HCT116 (cell line): ENCODE results near the gene CAPN9. TPM values are rescaled to one million over a fixed set of nuclear protein-coding genes. Genes with fewer than 3 reads are reported as not detected.

Source experiments
- ATAC-seq: fragments of 200-7000 bp; cut with Tn5 transposase; 2 replicates; pipeline ENCODE4 v1.9.1; 2020; ENCODE audit warnings: mild to moderate bottlenecking, moderate library complexity
- BruUV-seq: library from RNA; stranded (reverse); fragments of 400-500 nt; replicated peaks from 2 replicates; lab custom pipeline; 2021; lab: Mats Ljungman, UMichigan
- CTCF ChIA-PET: fragments of 300-600 bp; sonication (Branson Sonifier 250); formaldehyde crosslinking; loops from one replicate; lab custom pipeline; 2021; ENCODE audit warnings: antibody characterized with exemption; lab: Charles Lee
- POLR2A ChIA-PET: fragments of 300-600, 350-600 bp; sonication (Branson Sonifier 250); formaldehyde crosslinking; loops from one replicate; lab custom pipeline; 2021; ENCODE audit warnings: antibody characterized with exemption; lab: Charles Lee
- RAD21 ChIA-PET, 2 experiments: fragments of 300-600 bp; sonication (Branson Sonifier 250); formaldehyde crosslinking; loops; one replicate each; lab custom pipeline; 2023; ENCODE audit warnings: low total read pairs in 2 of 2; ENCODE audit not compliant: uncharacterized antibody in 2 of 2, unreplicated experiment in 2 of 2, low non-redundant PET in 1 of 2; lab: Charles Lee
- DNase-seq: peaks from one replicate; pipeline ENCODE4 v3.0.0-alpha.2; 2010; ENCODE audit warnings: low read depth, low spot score
- H2AFZ ChIP-seq: fragments of 200-600 bp; shearing (Covaris generic), sonication (generic); 2 replicates; pipeline ENCODE4 v1.6.1; 2017; ENCODE audit warnings: low read depth, mixed run types, mixed read lengths, antibody characterized with exemption, low read length; ENCODE audit not compliant: poor library complexity, severe bottlenecking
- H3K27ac ChIP-seq: 2 replicates; pipeline ENCODE4 v1.5.1; 2012; ENCODE audit warnings: low read depth, low read length
- H3K27me3 ChIP-seq: fragments of 200-600 bp; sonication (generic); 2 replicates; pipeline ENCODE4 v1.6.1; 2016; ENCODE audit warnings: mixed run types, low read length, mixed read lengths; ENCODE audit not compliant: insufficient read depth
- H3K36me3 ChIP-seq, 2 experiments: fragments of 200-500 bp in 1 of 2; fragments of 200-600 bp in 1 of 2; sonication (Bioruptor generic) in 1 of 2; sonication (generic) in 1 of 2; 2 replicates each; pipeline versions ENCODE4 v1.5.1 to v1.6.1; 2014 to 2016; ENCODE audit warnings: low read length in 2 of 2, inconsistent platforms in 1 of 2, mixed read lengths in 1 of 2, mixed run types in 1 of 2; ENCODE audit not compliant: insufficient read depth in 2 of 2, control insufficient read depth in 1 of 2
- H3K4me1 ChIP-seq, 2 experiments: fragments of 200-600 bp in 1 of 2; sonication (generic) in 1 of 2; 2 replicates each; pipeline versions ENCODE4 v1.5.1 to v1.6.1; 2012 to 2017; ENCODE audit warnings: low read length in 2 of 2, inconsistent platforms in 1 of 2, mild to moderate bottlenecking in 1 of 2, mixed read lengths in 1 of 2, mixed run types in 1 of 2, moderate library complexity in 1 of 2; ENCODE audit not compliant: insufficient read depth in 2 of 2, control insufficient read depth in 1 of 2
- H3K4me2 ChIP-seq: fragments of 200-600 bp; sonication (generic); 2 replicates; pipeline ENCODE4 v1.6.1; 2017; ENCODE audit warnings: mixed run types, low read length, mixed read lengths
- H3K4me3 ChIP-seq, 2 experiments: fragments of 200-600 bp in 1 of 2; sonication (generic) in 1 of 2; replicated peaks in 1 of 2; 2 replicates each; pipeline ENCODE4 v1.5.1; 2011 to 2016; ENCODE audit warnings: low read length in 2 of 2, control low read depth in 1 of 2, low read depth in 1 of 2, mild to moderate bottlenecking in 1 of 2, mixed read lengths in 1 of 2, mixed run types in 1 of 2
- H3K79me2 ChIP-seq: fragments of 200-600 bp; sonication (generic); 2 replicates; pipeline ENCODE4 v1.6.1; 2017; ENCODE audit warnings: mild to moderate bottlenecking, mixed run types, low read length, moderate library complexity, mixed read lengths; ENCODE audit not compliant: insufficient read depth
- H3K9ac ChIP-seq: fragments of 200-600 bp; sonication (generic); 2 replicates; pipeline ENCODE4 v1.6.1; 2016; ENCODE audit warnings: low read length, mixed read lengths
- H3K9me2 ChIP-seq: fragments of 200-600 bp; sonication (generic), shearing (Covaris generic); 2 replicates; pipeline ENCODE4 v1.6.1; 2017; ENCODE audit warnings: mixed run types, mild to moderate bottlenecking, moderate library complexity; ENCODE audit not compliant: insufficient read depth
- H3K9me3 ChIP-seq, 2 experiments: fragments of 200-500 bp in 1 of 2; fragments of 200-600 bp in 1 of 2; sonication (Bioruptor generic) in 1 of 2; sonication (generic) in 1 of 2; 2 replicates each; pipeline ENCODE4 v1.6.1; 2014 to 2017; ENCODE audit warnings: low read length in 2 of 2, mixed read lengths in 2 of 2, inconsistent platforms in 1 of 2, low read depth in 1 of 2, mild to moderate bottlenecking in 1 of 2, mixed run types in 1 of 2, moderate library complexity in 1 of 2; ENCODE audit not compliant: control insufficient read depth in 1 of 2, insufficient read depth in 1 of 2
- H4K20me1 ChIP-seq: fragments of 200-600 bp; sonication (generic), shearing (Covaris generic); 2 replicates; pipeline ENCODE4 v1.6.1; 2017; ENCODE audit warnings: mixed run types, mild to moderate bottlenecking, moderate library complexity; ENCODE audit not compliant: insufficient read depth
- ATF3 ChIP-seq: IDR thresholded peaks from 2 replicates; pipeline ENCODE4 v1.6.1; 2012
- CTCF ChIP-seq, 3 experiments: fragments of 200-600 bp in 1 of 3; sonication (generic) in 1 of 3; IDR thresholded peaks in 2 of 3; conservative IDR thresholded peaks in 1 of 3; 2 replicates each; pipeline ENCODE4 v1.5.1; 2012 to 2017; ENCODE audit warnings: low read depth in 2 of 3, low read length in 2 of 3, antibody characterized with exemption in 1 of 3, borderline replicate concordance in 1 of 3, control low read depth in 1 of 3, mild to moderate bottlenecking in 1 of 3, mixed read lengths in 1 of 3, mixed run types in 1 of 3, moderate library complexity in 1 of 3; ENCODE audit not compliant: insufficient read depth in 1 of 3
- EZH2 ChIP-seq: fragments of 200-600 bp; sonication (generic); IDR thresholded peaks from 2 replicates; pipeline ENCODE4 v1.6.1; 2017; ENCODE audit warnings: antibody characterized with exemption, mixed run types
- EZH2phosphoT487 ChIP-seq: fragments of 200-600 bp; IDR thresholded peaks from 2 replicates; pipeline ENCODE4 v1.6.1; 2018; ENCODE audit warnings: antibody characterized with exemption, borderline replicate concordance
- FOSL1 ChIP-seq: IDR thresholded peaks from 2 replicates; pipeline ENCODE4 v1.6.1; 2012; ENCODE audit warnings: low read depth
- MAX ChIP-seq: IDR thresholded peaks from 2 replicates; pipeline ENCODE4 v1.6.1; 2012
- POLR2A ChIP-seq: IDR thresholded peaks from 2 replicates; pipeline ENCODE4 v1.7.0; 2011; ENCODE audit warnings: borderline replicate concordance; ENCODE audit not compliant: insufficient read depth, insufficient read length; ENCODE audit errors: extremely low read depth
- REST ChIP-seq: IDR thresholded peaks from 2 replicates; pipeline ENCODE4 v1.6.1; 2012; ENCODE audit warnings: low read depth
- SIN3A ChIP-seq: IDR thresholded peaks from 2 replicates; pipeline ENCODE4 v1.6.1; 2012; ENCODE audit warnings: low read depth
- SRF ChIP-seq: IDR thresholded peaks from 2 replicates; pipeline ENCODE4 v1.6.1; 2012; ENCODE audit warnings: low read depth
- TCF7L2 ChIP-seq: IDR thresholded peaks from 2 replicates; pipeline ENCODE4 v1.7.0; 2011; ENCODE audit warnings: borderline replicate concordance, inconsistent platforms; ENCODE audit not compliant: insufficient read depth, insufficient read length; ENCODE audit errors: extremely low read depth
- YY1 ChIP-seq: IDR thresholded peaks from 2 replicates; pipeline ENCODE4 v1.6.1; 2011; ENCODE audit warnings: low read length, low read depth, moderate library complexity, mild to moderate bottlenecking; ENCODE audit not compliant: insufficient replicate concordance; ENCODE audit errors: extremely low read depth
- ZNF274 ChIP-seq: fragments of 200-500 bp; sonication (Bioruptor generic); IDR thresholded peaks from 2 replicates; pipeline ENCODE4 v1.6.1; 2014; ENCODE audit warnings: mild to moderate bottlenecking, low read depth, low read length, inconsistent platforms
- intact Hi-C: fragments of 100-400 bp; cut with micrococcal nuclease; formaldehyde crosslinking; loops from 2 replicates; pipeline ENCODE4 v1.10.0; 2022
- total RNA-seq: library from RNA; stranded (reverse); gene quantifications from one replicate; pipeline ENCODE4 v1.2.1, GENCODE V29; 2021; ENCODE audit not compliant: unreplicated experiment

Gene CAPN9
- total RNA-seq, 1 experiment from 2014 or later = not detected

- no peaks in the 10 kb centered on the region for H3K36me3 ChIP-seq
- no peak for TF ChIP-seq ZNF274
- TF ChIP-seq ATF3 = no peak
- TF ChIP-seq EZH2 = no peak
- no peak for TF ChIP-seq SRF
- no peak for TF ChIP-seq EZH2phosphoT487
- DNase-seq = no peak
- ChIA-PET POLR2A (no interaction called here), CTCF (no interaction called here), RAD21 (no interaction called here)
- no peak for ATAC-seq
- peaks cover 1 to 3% of the 10 kb centered on the region in 2 experiments; a peak in 3 of 4 replicates for H3K4me1 ChIP-seq
- intact Hi-C loops = no loop called here
- BruUV-seq = no TSS peak
- H3K9me3 ChIP-seq = no peaks in the 10 kb centered on the region
- H3K4me2 ChIP-seq = no peak overlapping the region
- H3K27me3 ChIP-seq = no peaks in the 10 kb centered on the region
- H3K27ac ChIP-seq = no peak overlapping the region
- no peak overlapping the region for H2AFZ ChIP-seq
- H3K79me2 ChIP-seq = no peaks in the 10 kb centered on the region
- H3K9ac ChIP-seq = no peak overlapping the region
- no peak overlapping the region for H3K4me3 ChIP-seq
- no peaks in the 10 kb centered on the region for H4K20me1 ChIP-seq
- H3K9me2 ChIP-seq = no peaks in the 10 kb centered on the region
Observed at GRCh38 chr1:230818901-230819300, 71.7 kb downstream of the CAPN9 start.

- no peak overlapping the region for H3K27ac ChIP-seq
- H3K36me3 ChIP-seq = no peaks in the 10 kb centered on the region
- H3K9me2 ChIP-seq = no peaks in the 10 kb centered on the region
- H3K27me3 ChIP-seq = no peaks in the 10 kb centered on the region
- no peak overlapping the region for H2AFZ ChIP-seq
- no peak for DNase-seq
- H3K79me2 ChIP-seq = no peaks in the 10 kb centered on the region
- intact Hi-C loops = no loop called here
- peaks cover 12 to 14% of the 10 kb centered on the region in 2 experiments for H3K4me1 ChIP-seq
- H3K9ac ChIP-seq = no peak overlapping the region
- POLR2A ChIA-PET = no interaction called here
- H3K4me2 ChIP-seq = no peak overlapping the region
- H3K4me3 ChIP-seq = no peak overlapping the region
- RAD21 ChIA-PET = no interaction called here
- no peak for ATAC-seq
- CTCF ChIA-PET = no interaction called here
- H3K9me3 ChIP-seq = no peaks in the 10 kb centered on the region
- BruUV-seq = no TSS peak
- no peaks in the 10 kb centered on the region for H4K20me1 ChIP-seq
- TF ChIP-seq YY1 = no peak
- TF ChIP-seq CTCF (IDR thresholded peaks at IDR 0.05 in 2 of 3, conservative IDR thresholded peaks at IDR 0.05 in 1 of 3; ENCODE audit: borderline replicate concordance in 1 of 3, insufficient read depth in 1 of 3, low read depth in 2 of 3, low read length in 2 of 3) = no peak
- no peak for TF ChIP-seq TCF7L2
- TF ChIP-seq REST = no peak
- TF ChIP-seq SIN3A = no peak
- no peak for TF ChIP-seq FOSL1
- no peak for TF ChIP-seq EZH2phosphoT487
- no peak for TF ChIP-seq ZNF274
- no peak for TF ChIP-seq MAX
- no peak for TF ChIP-seq POLR2A
- no peak for TF ChIP-seq EZH2
Observed at GRCh38 chr1:230819976-230820375, 72.8 kb downstream of the CAPN9 start.
